HT1080 (cell line): ENCODE data around the gene TUFT1. TPM values are rescaled to one million over a fixed set of nuclear protein-coding genes. Genes with fewer than 3 reads are reported as not detected.
"Not testable (repeated sequence)": the region's sequence is repeated elsewhere in the genome, so short reads cannot be mapped to it uniquely, and the experiment has no call there.

Experiments used
- DNase-seq: peaks from one replicate; pipeline ENCODE4 v3.0.0-alpha.2; 2015; ENCODE audit warnings: low read depth
- total RNA-seq: library from RNA; depleted of rRNA; stranded (reverse); fragments of >200 nt; shearing (Covaris generic); gene quantifications from 2 replicates; pipeline ENCODE4 v1.2.3, GENCODE V29; 2014

The TUFT1 gene
- total RNA-seq, 1 experiment from 2014 or later = 9.3 TPM

GRCh38 chr1:151574575-151575529 is 34.7 kb downstream of the TUFT1 start:
- peak; percentile 87 for DNase-seq

- no peak for DNase-seq
These were observed 37.1 kb downstream of the TUFT1 start for GRCh38 chr1:151577173-151577572.

DNA sequence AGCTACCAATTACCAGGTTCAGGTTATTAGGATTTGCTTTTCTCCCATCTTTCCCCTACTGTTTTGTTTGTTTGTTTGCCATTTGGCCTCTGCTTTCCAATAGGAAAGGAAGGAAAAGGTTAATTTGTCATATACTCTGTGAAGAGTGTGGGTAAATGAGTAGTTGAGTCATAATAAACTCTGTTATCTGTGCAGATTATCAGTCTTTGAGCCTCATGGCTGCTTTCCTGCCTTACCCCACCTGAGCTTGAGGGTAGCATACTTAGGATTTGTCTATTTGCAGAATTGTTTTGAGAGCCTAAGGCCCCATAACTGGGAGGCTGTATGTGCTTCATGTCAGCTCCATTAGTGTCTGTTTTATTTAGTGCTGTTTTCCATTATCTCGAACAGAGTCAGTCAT is 38.8 kb downstream of the TUFT1 start:
- peak; percentile 17 for DNase-seq

GRCh38 chr1:151579436-151580225 is 39.5 kb downstream of the TUFT1 start:
- peak; percentile 86 for DNase-seq

GRCh38 chr1:151581451-151581850 is 41.3 kb downstream of the TUFT1 start:
- no peak for DNase-seq

DNA sequence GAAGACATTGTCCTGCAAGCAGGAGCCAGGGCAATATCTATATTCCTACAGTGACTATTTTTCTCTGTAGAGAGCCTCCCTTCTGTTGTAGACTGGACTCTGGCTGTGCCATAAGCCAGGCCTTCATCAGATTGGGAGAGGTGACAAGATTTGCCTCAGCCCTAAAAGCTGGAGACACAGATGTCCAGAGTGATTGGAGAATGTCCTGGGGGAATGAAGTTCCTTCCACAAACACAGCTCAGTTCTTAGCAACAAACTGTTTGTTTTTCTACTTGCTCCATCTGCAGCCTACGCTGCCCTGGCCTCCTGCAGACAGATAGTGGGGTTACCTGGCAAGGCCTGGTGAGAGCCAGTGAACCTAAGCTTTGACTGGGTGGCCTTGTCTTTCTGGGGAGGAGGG is 41.8 kb downstream of the TUFT1 start:
- no peak for DNase-seq

DNA sequence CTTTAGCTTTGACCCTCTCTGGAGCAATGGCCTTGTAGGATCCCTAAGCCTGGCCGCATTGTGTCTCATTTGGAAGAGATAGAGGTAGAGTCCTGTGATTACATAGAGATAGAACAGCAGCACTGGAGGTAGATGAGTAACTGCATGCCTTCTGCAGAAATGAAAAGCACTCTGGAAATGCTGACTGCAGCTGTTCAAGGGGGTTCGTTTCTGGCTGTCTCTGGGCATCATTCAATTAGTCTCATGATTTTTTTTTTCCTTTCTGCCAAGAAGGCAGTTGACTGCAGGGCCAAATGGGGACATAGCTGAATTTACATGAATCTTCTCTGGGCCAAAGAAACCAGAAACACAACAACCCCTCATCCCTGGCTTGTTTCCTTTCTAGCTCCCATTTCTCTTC is 43.7 kb downstream of the TUFT1 start:
- DNase-seq = no peak

- DNase-seq = no peak
These were observed 44.2 kb downstream of the TUFT1 start for GRCh38 chr1:151584278-151584677.

- no peak for DNase-seq
These were observed 44.7 kb downstream of the TUFT1 start for GRCh38 chr1:151584780-151585179.

GRCh38 chr1:151585622-151586021 is 45.5 kb downstream of the TUFT1 start:
- DNase-seq = peak; percentile 80

GRCh38 chr1:151590961-151591360 is 50.9 kb downstream of the TUFT1 start:
- DNase-seq = no peak

DNA sequence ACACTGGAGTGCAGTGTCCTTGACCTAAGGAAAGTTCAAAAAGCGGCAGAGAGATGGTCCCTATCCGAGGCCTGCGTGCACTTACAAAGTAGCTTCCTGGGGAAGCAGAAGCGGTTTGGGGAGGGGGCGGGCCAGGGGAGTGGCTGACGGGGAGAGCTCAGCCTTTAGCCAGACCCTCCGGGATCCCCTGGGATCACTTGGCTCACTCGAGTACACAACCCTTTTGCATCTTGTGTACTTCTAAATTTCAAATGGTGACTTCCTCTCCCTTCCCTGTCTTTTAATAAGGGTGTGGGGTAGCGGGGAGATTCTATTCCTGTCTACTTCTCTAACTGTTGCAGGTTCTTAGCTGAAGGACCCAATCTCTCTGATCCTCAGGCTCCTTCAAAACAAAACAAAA is 53.6 kb downstream of the TUFT1 start:
- DNase-seq = no peak

- peak; percentile 44 for DNase-seq
These were observed 54.1 kb downstream of the TUFT1 start for GRCh38 chr1:151594143-151594625.

GRCh38 chr1:151596166-151596953 is 56.3 kb downstream of the TUFT1 start:
- peak; percentile 71 for DNase-seq

- DNase-seq = not testable (repeated sequence)
These were observed 62.4 kb downstream of the TUFT1 start for GRCh38 chr1:151602550-151602949.

GRCh38 chr1:151604291-151604690 is 64.2 kb downstream of the TUFT1 start:
- no peak for DNase-seq

GRCh38 chr1:151606384-151606783 is 66.3 kb downstream of the TUFT1 start:
- DNase-seq = peak; percentile 74

DNA sequence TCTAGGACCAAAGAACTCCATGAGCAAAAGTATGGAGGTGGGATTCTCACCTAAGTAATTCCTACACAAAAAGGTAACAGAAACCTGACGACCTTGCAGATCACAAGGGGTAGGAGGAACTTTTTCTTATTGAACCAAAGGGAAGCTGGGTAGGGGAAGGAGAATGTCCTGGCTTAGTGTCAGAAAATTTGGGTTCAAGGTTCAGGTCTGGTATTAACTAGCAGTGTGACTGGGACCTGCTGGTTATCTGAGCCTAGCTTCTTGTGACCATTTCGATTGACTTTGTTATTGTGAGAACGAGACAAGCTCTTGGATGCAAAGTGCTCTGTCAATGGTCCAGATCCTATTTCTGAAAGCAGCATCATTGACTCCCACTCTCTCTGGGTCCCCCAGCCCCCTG is 66.7 kb downstream of the TUFT1 start:
- DNase-seq = no peak

DNA sequence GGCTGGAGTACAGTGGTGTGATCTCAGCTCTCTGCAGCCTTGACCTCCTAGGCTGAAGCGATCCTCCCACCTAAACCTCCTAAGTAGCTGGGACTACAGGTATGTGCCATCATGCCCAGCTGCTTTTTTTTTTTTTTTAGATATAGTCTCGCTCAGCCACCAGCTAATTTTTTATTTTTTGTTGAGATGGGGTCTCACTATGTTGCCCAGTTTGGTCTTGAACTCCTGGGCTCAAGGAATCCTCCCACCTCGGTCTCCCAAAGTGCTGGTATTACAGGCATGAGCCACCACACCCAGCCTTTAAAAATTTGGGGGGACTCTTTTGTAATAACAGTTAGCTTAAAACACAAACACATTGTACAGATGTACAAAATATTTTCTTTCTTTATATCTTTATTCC is 70.0 kb downstream of the TUFT1 start:
- no peak for DNase-seq

DNA sequence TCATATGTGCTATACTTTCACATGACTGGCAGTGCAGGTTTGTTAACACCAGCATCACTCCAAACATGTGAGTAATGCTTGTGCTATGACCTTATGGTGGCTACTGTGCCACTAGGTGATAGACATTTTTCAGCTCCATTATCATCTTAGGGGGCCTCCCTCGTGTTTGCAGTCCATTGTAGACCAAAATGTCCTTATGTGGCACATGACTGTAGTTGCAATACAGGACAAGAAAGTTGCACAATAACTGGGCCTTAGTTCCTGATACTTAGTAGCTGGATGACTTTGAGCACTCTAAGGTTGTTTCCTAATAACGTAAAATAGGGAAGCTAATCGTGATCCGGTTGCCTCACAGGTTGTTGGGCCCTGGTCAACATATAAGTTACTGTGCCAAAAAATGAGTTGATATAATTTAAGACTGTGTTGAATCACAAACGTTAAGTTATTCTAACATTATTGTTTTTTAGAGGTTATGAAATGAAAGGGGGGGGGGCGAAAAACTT is 71.2 kb downstream of the TUFT1 start:
- DNase-seq = peak; percentile 25
